ENCODE results near the gene RNF135. TPM values are rescaled to one million over a fixed set of nuclear protein-coding genes. Genes with fewer than 3 reads are reported as not detected.

The RNF135 gene
- total and polyA plus RNA-seq, 10 of the 15 experiments (the other 5 are each of a cell fraction or from before 2014, with no cell fraction given) = 12.7 to 28.0 (median 18.7) TPM

- ChIA-PET CTCF (no interaction called here), POLR2A (no interaction called here), RAD21 (ENCODE audit: unreplicated experiment) (no interaction called here), SMC1A (ENCODE audit: uncharacterized antibody, unreplicated experiment) (no interaction called here)
- Histone ChIP-seq H3K79me2 (ENCODE audit: control insufficient read depth, insufficient read depth, low read length) (no peaks in the 10 kb centered on the region), H3K4me3 (no peak overlapping the region), H4K20me1 (ENCODE audit: control insufficient read depth, insufficient read depth) (no peaks in the 10 kb centered on the region), H3K36me3 (ENCODE audit: control insufficient read depth in 2 of 2, insufficient read depth in 2 of 2, low read length in 1 of 2) (no peaks in the 10 kb centered on the region), H3K4me2 (ENCODE audit: control insufficient read depth, insufficient read depth) (no peak overlapping the region), H3K9me3 (replicated peaks; ENCODE audit: control insufficient read depth, insufficient read depth, low read length) (no peaks in the 10 kb centered on the region), H3K27ac (ENCODE audit: control insufficient read depth, insufficient read depth) (no peak overlapping the region), H2AFZ (ENCODE audit: control insufficient read depth, low read depth, low read length) (no peak overlapping the region), H3K27me3 (replicated peaks in 1 of 2; ENCODE audit: control insufficient read depth in 2 of 2, insufficient read depth in 2 of 2, low read length in 1 of 2) (no peaks in the 10 kb centered on the region), H3K4me1 (ENCODE audit: control insufficient read depth, insufficient read depth, low read length) (peaks cover 5% of the 10 kb centered on the region), H3K9ac (ENCODE audit: control insufficient read depth, insufficient read depth, low read length) (no peak overlapping the region)
- DNase-seq (ENCODE audit: low read depth, low spot score) (no peak), FAIRE-seq (no peak), ATAC-seq (no peak)
- no TSS peak for BruUV-seq (replicated peaks)
- in situ Hi-C loops (cut with MboI) (no loop called here), intact Hi-C loops (cut with micrococcal nuclease; ENCODE audit: unreplicated experiment) (no loop called here)
- WGBS (ENCODE audit: insufficient coverage, insufficient replicate concordance, low lambda C conversion rate, missing lambda C conversion rate) = 90% methylated on average over 5 of the region's 5 CpGs
- TF ChIP-seq YY1 (IDR thresholded peaks at IDR 0.05; ENCODE audit: low read depth, low read length) (no peak), SPI1 (IDR thresholded peaks at IDR 0.05; ENCODE audit: borderline replicate concordance, insufficient read depth, low read depth, low read length) (no peak), FOXK2 (IDR thresholded peaks at IDR 0.05) (no peak), NR2F1 (conservative IDR thresholded peaks at IDR 0.05) (no peak), RUNX3 (IDR thresholded peaks at IDR 0.05; ENCODE audit: low read length) (no peak), USF1 (IDR thresholded peaks at IDR 0.05; ENCODE audit: borderline replicate concordance, extremely low read length, insufficient read depth, low read depth, low read length) (no peak), TAF1 (IDR thresholded peaks at IDR 0.05; ENCODE audit: borderline replicate concordance, low read depth, low read length) (no peak), REST (IDR thresholded peaks at IDR 0.05; ENCODE audit: low read depth, low read length) (no peak), BCL11A (IDR thresholded peaks at IDR 0.05; ENCODE audit: low read depth, low read length) (no peak), KAT2A (conservative IDR thresholded peaks at IDR 0.05; ENCODE audit: control insufficient read depth, low read depth, low read length) (no peak), ZNF217 (IDR thresholded peaks at IDR 0.05) (no peak), JUND (IDR thresholded peaks at IDR 0.05; ENCODE audit: low read depth, low read length) (no peak), SUPT20H (IDR thresholded peaks at IDR 0.05; ENCODE audit: borderline replicate concordance, control insufficient read depth, low read depth, low read length) (no peak), ZNF687 (IDR thresholded peaks at IDR 0.05) (no peak), NR2C2 (IDR thresholded peaks at IDR 0.05; ENCODE audit: borderline replicate concordance, control insufficient read depth, insufficient read length, low read depth) (no peak)
- TF ChIP-seq, protein P1, sequence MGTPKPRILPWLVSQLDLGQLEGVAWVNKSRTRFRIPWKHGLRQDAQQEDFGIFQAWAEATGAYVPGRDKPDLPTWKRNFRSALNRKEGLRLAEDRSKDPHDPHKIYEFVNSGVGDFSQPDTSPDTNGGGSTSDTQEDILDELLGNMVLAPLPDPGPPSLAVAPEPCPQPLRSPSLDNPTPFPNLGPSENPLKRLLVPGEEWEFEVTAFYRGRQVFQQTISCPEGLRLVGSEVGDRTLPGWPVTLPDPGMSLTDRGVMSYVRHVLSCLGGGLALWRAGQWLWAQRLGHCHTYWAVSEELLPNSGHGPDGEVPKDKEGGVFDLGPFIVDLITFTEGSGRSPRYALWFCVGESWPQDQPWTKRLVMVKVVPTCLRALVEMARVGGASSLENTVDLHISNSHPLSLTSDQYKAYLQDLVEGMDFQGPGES (IDR thresholded peaks at IDR 0.05) = no peak
Observed at GRCh38 chr17:30947796-30948195, 23.0 kb upstream of the RNF135 start.

All from GM12878 (cell line).